GM12892 (cell line): ENCODE data around the gene SPEM2.
"Not testable (repeated sequence)": the region's sequence is repeated elsewhere in the genome, so short reads cannot be mapped to it uniquely, and the experiment has no call there.

ENCODE experiments used
- DNase-seq: peaks from one replicate; pipeline ENCODE4 v3.0.0; 2011; ENCODE audit not compliant: insufficient read length
- FAIRE-seq: peaks from 2 replicates; lab custom pipeline; 2011; peaks lifted over from hg19 to GRCh38; lab: Jason Lieb, UNC
- POLR2A ChIP-seq: IDR thresholded peaks from 2 replicates; pipeline ENCODE4 v1.6.1; 2011; ENCODE audit warnings: low read depth, low read length, control low read depth
- POLR2AphosphoS5 ChIP-seq: IDR thresholded peaks from 2 replicates; pipeline ENCODE4 v1.6.1; 2011; ENCODE audit warnings: low read depth, low read length, control low read depth
- TAF1 ChIP-seq: IDR thresholded peaks from 2 replicates; pipeline ENCODE4 v1.6.1; 2011; ENCODE audit warnings: low read depth, mild to moderate bottlenecking, control low read depth, low read length, borderline replicate concordance

The SPEM2 gene

DNA sequence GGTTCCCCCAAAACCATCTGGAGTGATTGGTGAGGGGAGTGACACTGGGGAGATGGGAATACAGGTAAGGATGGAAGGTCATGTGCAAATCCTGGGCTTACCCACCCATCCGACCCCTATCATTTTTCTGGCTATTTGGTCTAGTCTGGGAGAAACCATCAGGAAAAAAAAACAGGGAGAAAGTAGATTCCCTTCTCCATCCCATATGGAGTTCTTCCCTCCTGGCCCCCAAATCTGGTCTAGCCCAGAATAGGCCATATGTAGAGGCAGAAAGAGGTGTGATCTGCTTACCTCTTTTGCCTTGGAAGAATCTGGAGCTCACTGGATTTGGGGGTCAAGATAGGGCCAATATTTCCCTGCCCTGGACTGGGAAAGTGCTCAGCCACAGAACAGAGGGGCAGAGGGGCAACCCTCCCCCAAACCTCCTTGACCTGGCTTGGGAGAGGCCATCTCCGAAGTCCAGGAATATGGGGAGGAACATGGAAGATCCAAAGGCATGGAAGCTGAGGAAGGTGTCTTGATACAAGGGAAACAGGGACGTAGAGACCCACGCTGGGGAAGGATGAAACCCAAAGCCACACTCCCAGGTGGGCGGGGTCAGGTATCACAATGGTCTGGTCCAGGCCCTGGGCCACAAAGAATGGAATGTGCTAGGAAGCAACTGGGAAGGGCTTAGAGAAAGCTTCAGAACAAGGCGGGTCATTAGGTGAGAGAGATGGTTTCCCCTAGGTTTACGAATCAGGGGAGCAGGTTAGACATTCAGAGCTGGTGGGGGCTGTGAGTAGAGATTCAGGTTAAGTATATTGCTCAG, 35.6 kb downstream of the SPEM2 start:
- TF ChIP-seq POLR2A (no peak), POLR2AphosphoS5 (no peak), TAF1 (no peak)
- FAIRE-seq (no peak), DNase-seq (no peak)

DNA sequence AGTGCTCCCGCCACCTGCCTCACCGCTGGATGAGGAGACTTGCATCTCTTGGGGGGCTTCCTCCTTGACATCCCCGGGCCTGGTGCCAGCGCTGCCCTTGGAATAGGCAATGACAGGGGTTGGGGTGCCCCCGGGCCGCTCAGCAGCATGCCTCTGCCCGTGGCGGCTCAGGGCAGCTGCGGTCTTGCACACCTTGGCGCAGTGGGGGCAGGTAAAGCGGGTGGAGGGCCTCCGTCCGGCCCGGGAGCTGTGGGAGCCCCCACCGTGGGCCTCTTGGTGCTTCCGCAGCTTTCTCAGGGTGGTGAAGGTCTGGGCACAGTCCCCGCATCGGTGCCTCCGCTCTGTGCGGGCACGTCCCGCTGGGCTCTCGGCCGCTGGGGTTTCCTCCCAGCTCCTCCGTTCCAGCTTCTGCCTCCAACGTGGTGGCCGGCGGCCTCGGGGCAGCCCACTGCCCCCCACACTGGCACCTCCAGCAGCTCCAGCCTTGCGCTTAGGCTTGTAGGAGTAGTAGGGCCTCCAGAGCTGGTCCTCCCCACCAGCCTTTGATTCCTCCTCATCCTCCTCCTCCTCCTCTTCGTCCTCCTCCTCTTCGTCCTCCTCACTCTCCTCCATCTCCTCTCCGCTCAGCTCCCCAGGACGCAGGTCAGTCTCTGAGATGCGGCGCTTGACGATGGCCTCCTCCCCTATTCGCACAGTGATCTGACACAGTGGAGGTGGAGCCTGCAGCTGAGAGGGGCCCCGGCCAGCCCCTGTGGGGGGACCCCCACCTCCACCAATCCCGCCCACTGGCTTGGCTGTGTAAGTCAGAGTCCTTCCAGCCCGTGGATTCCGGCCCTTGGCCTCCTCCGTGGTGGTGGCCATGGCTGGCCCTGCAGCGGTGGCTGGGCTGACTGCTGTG, 37.3 kb downstream of the SPEM2 start:
- TF ChIP-seq TAF1, result 0 out of 2 replicates have a peak, but pooled peaks have one; percentile 35
- TF ChIP-seq POLR2AphosphoS5, result no peak
- no peak for DNase-seq
- no peak for FAIRE-seq

DNA sequence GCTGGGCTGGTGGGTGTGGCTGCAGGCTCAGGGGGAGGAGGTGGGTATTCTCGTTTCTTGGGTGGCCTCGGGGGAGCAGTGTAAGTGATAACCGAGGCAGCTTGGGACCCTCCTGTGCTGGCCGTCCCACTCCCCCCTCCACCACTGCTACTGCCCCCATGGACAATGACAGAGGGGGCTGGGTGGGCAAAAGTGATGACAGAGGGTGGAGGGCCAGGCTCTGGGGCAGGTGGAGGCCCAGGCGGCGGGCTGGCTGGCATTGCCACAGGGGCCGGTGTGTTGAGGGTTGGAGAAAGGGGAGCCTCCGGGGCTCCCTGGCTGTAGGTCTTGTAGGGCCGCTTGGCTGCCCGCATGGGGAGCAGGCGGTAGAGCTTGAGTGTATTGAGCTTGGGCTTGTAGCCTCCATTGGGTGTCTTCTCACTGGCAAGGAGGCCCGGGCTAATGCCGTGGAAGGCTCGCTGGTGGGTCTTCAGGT, 38.0 kb downstream of the SPEM2 start:
- DNase-seq (no peak), FAIRE-seq (no peak)
- TF ChIP-seq POLR2AphosphoS5, result no peak
- TF ChIP-seq POLR2A, result no peak
- no peak for TF ChIP-seq TAF1

DNA sequence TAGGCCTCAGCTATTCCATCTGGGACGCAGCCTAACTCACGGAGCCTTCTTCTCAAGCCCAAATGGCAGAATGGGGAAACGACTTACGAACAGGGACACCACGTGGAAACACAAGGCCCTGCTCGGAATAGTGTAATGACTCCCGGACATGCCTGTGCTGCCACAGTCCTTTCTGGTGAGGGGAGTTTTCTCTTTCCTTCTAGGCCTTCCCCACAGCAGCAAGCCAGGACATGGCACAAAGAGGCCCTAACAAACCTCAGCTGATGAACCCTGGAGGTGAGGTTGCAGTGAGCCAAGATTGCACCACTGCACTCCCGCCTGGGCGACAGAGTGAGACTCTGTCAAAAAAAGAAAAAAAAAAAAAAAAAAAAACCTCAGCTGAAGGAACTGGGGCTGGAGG, 38.7 kb downstream of the SPEM2 start:
- DNase-seq (no peak), FAIRE-seq (no peak)
- no peak for TF ChIP-seq POLR2AphosphoS5

DNA sequence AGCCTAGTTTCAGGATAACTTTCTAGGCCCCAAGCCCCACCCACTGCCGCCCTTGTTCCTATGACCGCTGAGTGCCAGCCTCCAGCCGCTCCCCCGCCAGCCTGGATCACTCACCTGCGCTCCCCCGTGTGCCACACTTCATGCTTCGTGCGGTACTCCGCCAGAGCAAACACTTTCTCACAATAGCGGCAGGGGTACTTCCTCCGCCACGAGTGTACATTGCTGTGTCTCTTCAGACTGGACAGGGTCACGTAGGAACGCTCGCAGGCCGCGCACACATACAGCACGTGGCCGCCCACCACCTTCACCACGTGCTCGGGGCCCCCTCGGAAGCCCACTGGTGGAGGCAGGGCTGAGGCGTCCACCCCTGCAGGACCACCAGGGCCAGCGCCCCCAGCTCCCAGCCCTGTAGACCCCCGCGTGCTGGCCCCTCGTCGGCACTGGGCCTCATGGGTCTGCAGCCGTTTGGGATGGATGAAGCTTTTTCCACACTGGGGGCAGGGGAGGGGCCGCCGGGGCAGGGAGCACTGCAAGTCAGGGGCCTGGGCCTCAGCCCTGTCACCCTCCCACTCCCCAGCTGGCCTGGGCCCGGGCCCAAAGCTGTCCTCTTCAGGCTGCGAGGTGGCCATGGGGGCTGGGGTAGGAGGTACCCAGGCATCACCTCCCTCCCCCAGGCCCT, 40.3 kb downstream of the SPEM2 start:
- TF ChIP-seq TAF1 (no peak), POLR2A (no peak), POLR2AphosphoS5 (no peak)
- DNase-seq (no peak), FAIRE-seq (no peak)

DNA sequence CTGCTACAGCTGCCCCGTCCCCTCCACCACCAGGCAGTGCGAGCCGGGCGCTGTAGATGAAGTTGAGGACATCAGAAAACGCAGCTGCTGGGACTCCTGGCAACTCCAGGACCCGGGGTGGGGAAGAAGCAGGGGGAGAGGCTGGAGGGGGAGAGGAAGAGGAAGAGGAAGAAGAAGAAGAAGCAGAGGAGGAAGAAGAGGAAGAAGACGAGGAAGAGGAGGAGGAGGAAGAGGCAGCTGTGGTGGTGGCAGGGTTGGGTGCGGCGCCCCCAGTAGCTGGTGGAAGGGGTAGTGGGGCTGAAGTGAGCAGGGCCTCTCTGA, 40.9 kb downstream of the SPEM2 start:
- no peak for TF ChIP-seq TAF1
- no peak for TF ChIP-seq POLR2A
- TF ChIP-seq POLR2AphosphoS5, result no peak
- FAIRE-seq (no peak), DNase-seq (no peak)

DNA sequence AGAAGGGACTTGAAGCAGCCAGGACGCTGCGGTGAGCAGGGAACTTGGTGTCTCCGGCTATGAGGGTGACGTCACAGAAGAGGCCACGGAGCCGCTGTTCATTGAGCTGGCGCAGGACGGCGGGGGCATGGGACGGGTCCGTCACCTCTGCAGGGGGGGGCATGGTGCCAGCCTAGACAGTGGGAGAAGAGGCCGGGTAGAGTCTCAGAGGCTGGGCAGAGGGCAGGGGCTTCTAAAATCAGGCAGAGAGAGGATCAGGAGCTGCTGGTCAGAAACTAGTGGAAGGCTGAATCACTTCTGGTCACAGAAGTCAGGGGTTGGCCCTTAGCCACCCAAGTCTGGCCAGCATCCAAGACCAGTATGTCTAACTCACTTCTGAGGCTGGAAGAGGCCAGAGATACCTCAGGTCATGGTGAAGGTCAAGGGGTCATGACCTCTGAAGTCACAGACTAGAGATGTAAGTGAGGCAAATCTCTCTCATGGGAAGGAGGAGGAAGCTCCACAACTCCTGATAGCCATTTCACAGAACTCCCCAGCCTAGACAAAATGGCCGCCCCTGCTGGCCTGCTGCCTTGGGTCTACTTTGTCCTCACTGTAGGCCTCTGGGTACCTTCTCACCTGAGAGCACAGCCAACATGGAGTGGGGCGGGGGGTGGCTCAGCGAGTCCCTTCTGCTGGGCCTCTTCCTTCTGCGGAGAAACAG, 41.4 kb downstream of the SPEM2 start:
- peak; percentile 9 for FAIRE-seq

DNA sequence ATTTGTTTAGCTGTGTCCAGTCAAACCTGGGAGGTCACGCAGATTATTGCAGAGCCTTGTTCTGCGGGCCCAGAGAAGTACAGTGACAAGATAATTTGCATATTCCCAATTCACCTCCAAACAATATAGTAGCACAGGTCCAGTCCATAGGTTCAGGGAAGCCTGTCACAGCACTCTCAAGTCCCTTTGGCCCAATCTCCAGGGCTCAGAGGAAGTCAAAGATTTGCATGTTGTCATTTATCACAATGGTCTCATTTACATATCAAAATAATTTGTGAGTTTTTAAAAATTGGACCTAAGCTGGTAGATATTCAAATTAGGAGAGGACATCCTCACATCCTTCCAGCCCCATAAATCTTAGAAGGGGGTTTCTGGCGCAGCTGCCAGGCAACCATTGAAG, 42.1 kb downstream of the SPEM2 start:
- FAIRE-seq (no peak), DNase-seq (no peak)
- TF ChIP-seq POLR2A, result no peak
- no peak for TF ChIP-seq POLR2AphosphoS5
- TF ChIP-seq TAF1, result no peak

More for the DNA sequence above, 41.4 kb downstream of the SPEM2 start:
- DNase-seq, result no peak
- TF ChIP-seq POLR2A (no peak), POLR2AphosphoS5 (no peak), TAF1 (no peak)

DNA sequence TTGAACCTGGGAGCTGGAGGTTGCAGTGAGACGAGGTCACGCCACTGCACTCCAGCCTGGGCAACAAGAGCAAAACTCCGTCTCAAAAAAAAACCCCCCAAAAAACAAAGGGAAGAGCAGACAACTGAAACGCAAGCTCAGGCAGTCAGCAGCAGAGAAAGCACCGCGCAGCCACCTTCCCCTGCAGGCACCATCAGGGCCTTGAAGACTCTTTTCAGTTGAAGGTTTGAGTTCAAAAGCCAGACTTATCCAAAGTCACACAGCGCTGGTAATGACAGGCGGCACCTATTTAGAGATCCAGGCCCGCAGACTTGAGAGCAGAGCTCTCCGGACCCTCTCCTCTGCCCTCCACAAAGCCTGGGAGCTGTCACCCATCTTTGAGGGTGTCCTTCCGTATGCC, 42.9 kb downstream of the SPEM2 start:
- DNase-seq (no peak), FAIRE-seq (no peak)
- TF ChIP-seq POLR2A (no peak), POLR2AphosphoS5 (no peak), TAF1 (no peak)

DNA sequence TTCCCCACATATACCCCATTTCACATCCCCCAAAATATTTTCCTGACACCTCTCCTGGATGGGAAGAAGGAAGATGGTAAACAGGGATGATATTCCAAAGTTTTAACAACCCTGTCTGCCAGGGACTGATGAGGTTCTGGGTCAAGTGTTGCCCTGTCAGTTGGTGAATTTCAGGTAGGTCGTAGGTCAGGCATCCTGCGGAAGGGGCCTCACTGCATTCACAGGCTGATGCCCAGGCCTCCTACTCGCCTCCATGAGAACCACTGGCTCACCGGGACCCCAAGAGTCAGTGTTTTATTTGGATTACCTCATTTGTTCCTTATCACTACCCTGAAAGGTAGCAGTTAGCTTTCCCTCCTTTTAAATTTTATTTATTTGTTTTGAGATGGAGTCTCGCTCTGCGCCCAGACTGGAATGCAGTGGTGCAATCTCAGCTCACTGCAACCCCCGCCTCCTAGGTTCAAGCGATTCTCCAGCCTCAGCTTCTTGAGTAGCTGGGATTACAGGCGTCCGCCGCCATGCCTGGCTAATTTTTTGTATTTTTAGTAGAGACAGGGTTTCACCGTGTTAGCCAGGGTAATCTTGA, 43.5 kb downstream of the SPEM2 start:
- FAIRE-seq (no peak), DNase-seq (no peak)
- TF ChIP-seq POLR2A (no peak), POLR2AphosphoS5 (no peak), TAF1 (no peak)

DNA sequence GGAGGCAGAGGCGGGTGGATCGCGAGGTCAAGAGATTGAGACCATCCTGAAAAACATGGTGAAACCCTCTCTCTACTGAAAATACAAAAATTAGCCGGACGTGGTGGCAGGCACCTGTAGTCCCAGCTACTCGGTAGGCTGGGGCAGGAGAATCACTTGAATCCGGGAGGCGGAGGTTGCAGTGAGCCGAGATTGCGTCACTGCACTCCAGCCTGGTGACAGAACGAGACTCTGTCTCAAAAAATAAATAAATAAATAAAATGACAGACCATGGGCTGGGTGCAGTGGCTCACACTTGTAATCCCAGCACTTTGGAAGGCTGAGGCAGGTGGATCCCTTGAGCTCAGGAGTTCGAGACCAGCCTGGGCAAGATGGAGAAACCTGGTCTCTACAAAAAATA, 44.4 kb downstream of the SPEM2 start:
- not testable (repeated sequence) for DNase-seq, FAIRE-seq

DNA sequence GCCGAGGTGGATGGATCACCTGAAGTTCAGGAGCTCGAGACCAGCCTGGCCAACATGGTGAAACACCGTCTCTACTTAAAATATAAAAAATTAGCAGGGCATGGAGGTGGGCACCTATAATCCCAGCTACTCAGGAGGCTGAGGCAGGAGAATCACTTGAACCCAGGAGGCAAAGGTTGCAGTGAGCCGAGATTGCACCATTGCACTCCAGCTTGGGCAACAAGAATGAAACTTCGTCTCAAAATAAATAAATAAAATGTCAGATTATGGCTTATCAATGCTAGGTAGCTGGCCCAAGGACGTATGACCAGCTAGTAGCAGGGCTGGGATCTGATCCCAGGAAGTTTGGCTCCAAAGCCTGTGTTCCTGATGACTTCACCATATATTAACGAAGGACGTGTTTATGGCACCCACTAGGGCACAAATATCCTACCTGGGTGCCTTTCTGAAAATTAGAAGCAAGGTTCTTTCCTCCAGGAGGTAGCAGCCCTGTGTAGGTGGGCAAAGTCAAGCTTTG, 45.1 kb downstream of the SPEM2 start:
- FAIRE-seq, DNase-seq: not testable (repeated sequence)
